Activated CD4-positive, alpha-beta memory T cell treated with anti-CD3 and anti-CD28 coated beads for 36 hours (primary cell): ENCODE measurements around the gene AHNAK2. TPM values are rescaled to one million over a fixed set of nuclear protein-coding genes. Genes with fewer than 3 reads are reported as not detected.
"Not testable (repeated sequence)": the region's sequence is repeated elsewhere in the genome, so short reads cannot be mapped to it uniquely, and the experiment has no call there.

Experiments used
- CTCF ChIA-PET: fragments of 350-600 bp; sonication (Branson Sonifier 250); formaldehyde crosslinking; loops from one replicate; lab custom pipeline; 2021; ENCODE audit warnings: antibody characterized with exemption, inconsistent platforms; lab: Charles Lee
- POLR2A ChIA-PET: fragments of 350-600 bp; sonication (Branson Sonifier 250); formaldehyde crosslinking; loops from one replicate; lab custom pipeline; 2021; ENCODE audit warnings: antibody characterized with exemption; lab: Charles Lee
- DNase-seq: peaks from one replicate; pipeline ENCODE4 v3.0.0-alpha.2; 2020
- H3K27ac Mint-ChIP-seq: one replicate; pipeline ENCODE4 v1.8.0; 2021; ENCODE audit warnings: mixed read lengths
- H3K27me3 Mint-ChIP-seq: one replicate; pipeline ENCODE4 v1.8.0; 2021; ENCODE audit warnings: mixed read lengths
- H3K36me3 Mint-ChIP-seq: one replicate; pipeline ENCODE4 v1.8.0; 2021; ENCODE audit warnings: mixed read lengths
- H3K4me1 Mint-ChIP-seq: one replicate; pipeline ENCODE4 v1.8.0; 2021; ENCODE audit warnings: low read depth, mixed read lengths
- H3K4me3 Mint-ChIP-seq: one replicate; pipeline ENCODE4 v1.8.0; 2021; ENCODE audit warnings: mild to moderate bottlenecking, mixed read lengths
- H3K9me3 Mint-ChIP-seq: one replicate; pipeline ENCODE4 v1.8.0; 2021; ENCODE audit warnings: mixed read lengths
- intact Hi-C: fragments of 100-400 bp; cut with micrococcal nuclease; formaldehyde crosslinking; loops from one replicate; pipeline ENCODE4 v1.15.1; 2023
- total RNA-seq, 2 experiments: library from RNA; stranded (reverse); gene quantifications; one replicate each; pipeline ENCODE4 v1.2.3, GENCODE V29; 2021

AHNAK2 gene
- under 1 TPM; 0.02 to 0.05 TPM for total RNA-seq

DNA sequence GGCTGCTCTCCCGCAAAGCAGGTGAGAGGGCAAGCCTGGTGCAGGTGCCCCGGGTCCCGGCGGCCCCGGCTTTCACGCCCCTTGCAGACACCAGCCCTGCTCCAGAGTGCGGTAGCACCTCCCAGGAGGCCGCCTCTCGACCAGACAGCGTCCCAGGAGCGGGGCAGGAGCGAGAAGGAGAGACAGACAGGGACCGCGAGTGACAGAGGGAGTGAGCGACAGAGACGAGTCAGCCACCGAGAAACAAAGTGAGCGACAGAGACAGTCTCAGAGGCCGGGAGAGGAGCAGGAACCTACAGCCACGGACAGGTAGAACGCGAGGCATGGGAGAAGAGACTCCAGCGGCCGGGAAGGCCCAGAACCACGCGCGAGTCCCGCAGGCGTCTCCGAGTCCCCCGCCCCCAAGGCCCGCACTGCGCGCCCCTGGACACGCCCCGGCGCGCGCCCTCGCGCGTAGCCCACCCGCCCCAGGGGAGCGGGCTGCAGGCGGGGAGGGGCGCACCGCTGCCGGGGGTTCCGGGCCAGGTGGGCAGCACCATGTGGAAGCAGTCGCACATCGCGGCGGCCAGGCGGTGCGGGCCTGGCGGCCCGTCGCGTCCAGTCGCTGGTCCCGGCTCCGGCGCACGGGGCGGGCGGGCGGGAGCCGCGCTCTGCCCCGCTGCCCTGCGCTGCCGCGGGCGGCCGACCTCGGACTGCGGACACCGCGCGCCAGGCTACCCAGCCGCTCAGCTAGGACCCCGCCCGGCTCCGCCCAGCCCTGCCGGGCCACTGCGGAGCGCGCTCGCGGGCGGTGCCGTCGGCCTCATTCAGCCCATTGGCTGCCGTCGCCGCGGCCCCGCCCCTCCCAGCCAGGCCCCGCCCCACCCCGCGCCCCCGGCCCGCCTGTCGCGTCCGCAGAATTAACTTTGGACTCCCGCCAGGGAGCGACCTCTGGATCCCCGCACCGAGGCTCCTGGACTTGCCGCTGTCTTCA, at the start of gene AHNAK2:
AHNAK2 (minus strand) TSS at position 694 of the 973 bp plus-strand sequence; CDS start at position 557, 137 bp downstream.
- CTCF ChIA-PET, result interaction anchor here (1.6 to 6.0 kb wide), 2 partner anchors 66 to 67 kb away, joined by 6 to 108 read pairs; no protein-coding TSS in a partner anchor
- no peaks in the 10 kb centered on the region for H3K36me3 Mint-ChIP-seq
- peaks cover 10% of the 10 kb centered on the region for H3K4me1 Mint-ChIP-seq
- DNase-seq, result peak; percentile 64
- peak within 1 kb of the TSS; percentile 73 for H3K4me3 Mint-ChIP-seq
- no peak within 1 kb of the TSS for H3K27ac Mint-ChIP-seq
- peaks cover 25% of the 10 kb centered on the region for H3K27me3 Mint-ChIP-seq
- H3K9me3 Mint-ChIP-seq, result no peaks in the 10 kb centered on the region
- intact Hi-C loops, result loop anchor here (2.0 to 5.0 kb wide), 2 partner anchors 43 to 81 kb away; partner anchors contain the start of gene CDCA4
- POLR2A ChIA-PET, result no interaction called here

DNA sequence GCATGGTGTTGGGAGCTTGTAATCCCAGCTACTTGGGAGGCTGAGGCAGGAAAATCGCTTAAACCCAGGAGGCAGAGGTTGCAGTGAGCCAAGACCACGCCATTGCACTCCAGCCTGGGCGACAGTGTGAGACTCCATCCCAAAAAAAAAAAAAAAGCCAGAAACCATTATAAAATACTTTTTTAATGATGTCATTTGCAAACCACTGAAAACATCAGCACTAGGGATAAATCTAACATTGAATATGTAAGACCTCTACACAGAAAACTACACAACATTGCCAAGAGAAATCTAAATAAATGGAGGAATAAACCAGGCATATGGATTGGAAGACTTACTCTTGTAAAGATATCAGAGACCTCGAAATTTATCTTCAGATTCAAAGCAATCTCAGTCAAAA, 49.5 kb upstream of the AHNAK2 start:
- H3K27me3 Mint-ChIP-seq, intact Hi-C loops: not testable (repeated sequence)

DNA sequence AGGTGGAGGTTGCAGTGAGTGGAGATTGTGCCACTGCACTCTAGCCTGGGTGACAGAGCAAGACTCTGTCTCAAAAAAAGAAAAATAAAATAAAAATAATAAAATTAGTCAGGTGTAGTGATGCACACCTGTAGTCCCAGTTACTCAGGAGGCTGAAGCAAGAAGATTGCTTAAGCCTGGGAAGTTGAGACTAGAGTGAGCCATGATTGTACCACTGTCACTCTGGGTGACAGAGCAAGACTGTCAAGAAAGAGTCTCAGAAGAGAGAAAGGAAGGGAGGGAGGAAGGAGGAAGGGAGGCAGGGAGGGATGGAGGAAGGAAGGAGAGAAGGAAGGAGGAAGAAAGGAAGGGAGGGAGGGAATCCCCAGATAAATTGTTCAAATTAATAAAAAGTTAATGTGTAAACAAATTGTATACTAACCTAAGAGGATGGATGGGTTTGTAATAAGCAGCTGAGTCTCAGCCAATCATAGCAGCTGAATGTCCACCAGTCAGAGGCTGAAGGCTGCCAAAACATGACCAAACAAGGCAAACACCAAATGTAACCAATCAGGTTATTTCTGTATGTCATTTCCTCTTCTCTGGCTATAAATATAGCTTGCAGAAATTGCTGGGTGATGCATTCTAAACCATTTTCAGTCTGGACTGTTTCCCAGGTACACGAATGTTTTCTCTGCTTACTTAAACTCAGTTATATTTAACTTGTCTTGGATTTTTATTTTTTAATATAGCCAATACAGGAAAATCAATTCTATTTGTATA, 48.8 kb upstream of the AHNAK2 start:
- POLR2A ChIA-PET, result interaction anchor here (1.7 kb wide), 1 partner anchor 39 kb away, joined by 7 read pairs; the partner anchor contains the start of gene GPR132
- Mint-ChIP-seq H3K36me3 (no peaks in the 10 kb centered on the region), H3K9me3 (no peaks in the 10 kb centered on the region), H3K27ac (no peak overlapping the region), H3K4me3 (no peak overlapping the region), H3K4me1 (peaks cover 43% of the 10 kb centered on the region), H3K27me3 (no peaks in the 10 kb centered on the region)
- intact Hi-C loops, result loop anchor here (1.0 kb wide), 2 partner anchors 38 to 43 kb away; partner anchors contain the start of gene GPR132
- DNase-seq, result no peak
- CTCF ChIA-PET, result interaction anchor here (1.0 to 6.2 kb wide), 4 partner anchors 18 to 52 kb away, joined by 4 to 46 read pairs (median 6); no protein-coding TSS in a partner anchor

More for the DNA sequence above, 49.5 kb upstream of the AHNAK2 start:
- ChIA-PET POLR2A (interaction anchor here (1.0 kb wide), 1 partner anchor 32 kb away, joined by 3 read pairs; no protein-coding TSS in a partner anchor), CTCF (interaction anchor here (1.5 to 6.2 kb wide), 2 partner anchors 17 to 53 kb away, joined by 6 to 46 read pairs; no protein-coding TSS in a partner anchor)
- peaks cover 42% of the 10 kb centered on the region for H3K4me1 Mint-ChIP-seq
- H3K9me3 Mint-ChIP-seq, H3K27ac Mint-ChIP-seq, DNase-seq, H3K4me3 Mint-ChIP-seq, H3K36me3 Mint-ChIP-seq: not testable (repeated sequence)

DNA sequence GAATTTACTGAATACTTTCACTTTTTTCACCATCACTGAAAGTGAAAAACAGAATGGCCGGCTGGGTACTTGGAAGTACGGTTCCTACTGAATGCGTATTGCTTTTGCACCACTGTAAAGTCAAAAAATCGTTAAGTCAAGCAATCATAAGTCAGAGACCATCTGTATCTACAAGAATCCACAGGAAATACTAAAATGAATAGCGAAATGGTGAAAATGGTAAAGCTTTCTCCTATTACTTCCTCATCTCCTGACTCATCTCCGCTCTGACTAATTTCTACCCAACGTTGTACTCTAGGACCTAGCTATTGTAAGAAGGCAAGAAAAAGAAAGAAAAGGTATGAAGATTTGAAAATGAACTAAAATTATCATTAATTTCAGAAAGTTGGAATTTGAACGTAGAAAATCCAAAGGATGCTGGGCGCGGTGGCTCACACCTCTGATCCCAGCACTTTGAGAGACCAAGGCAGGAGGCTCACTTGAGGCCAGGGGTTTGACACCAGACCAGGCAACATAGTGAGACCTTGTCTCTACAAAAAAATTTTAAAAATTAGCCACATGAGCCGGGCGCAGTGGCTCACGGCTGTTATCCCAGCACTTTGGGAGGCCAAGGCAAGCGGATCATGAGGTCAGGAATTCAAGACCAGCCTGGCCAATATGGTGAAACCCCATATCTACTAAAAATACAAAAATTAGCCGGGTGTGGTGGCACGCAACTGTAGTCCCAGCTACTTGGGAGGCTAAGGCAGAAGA, 48.0 kb upstream of the AHNAK2 start:
- intact Hi-C loops, result loop anchor here (1.0 kb wide), 2 partner anchors 39 to 44 kb away; partner anchors contain the start of gene GPR132
- POLR2A ChIA-PET, result interaction anchor here (0.8 to 1.7 kb wide), 2 partner anchors 21 to 40 kb away, joined by 3 to 7 read pairs; partner anchors contain the start of gene GPR132
- H3K4me3 Mint-ChIP-seq, result peak overlapping the region; percentile 4

GRCh38 chr14:105025429-105025828, 47.3 kb upstream of the AHNAK2 start:
- DNase-seq, result no peak
- no peaks in the 10 kb centered on the region for H3K9me3 Mint-ChIP-seq
- no peak overlapping the region for H3K4me3 Mint-ChIP-seq
- H3K27ac Mint-ChIP-seq, result peak overlapping the region; percentile 81
- intact Hi-C loops, result no loop called here
- ChIA-PET CTCF (interaction anchor here (1.7 to 6.2 kb wide), 3 partner anchors 19 to 51 kb away, joined by 4 to 46 read pairs (median 5); no protein-coding TSS in a partner anchor), POLR2A (interaction anchor here (1.7 kb wide), 1 partner anchor 40 kb away, joined by 7 read pairs; the partner anchor contains the start of gene GPR132)
- no peaks in the 10 kb centered on the region for H3K36me3 Mint-ChIP-seq
- H3K4me1 Mint-ChIP-seq, result peaks cover 48% of the 10 kb centered on the region
- H3K27me3 Mint-ChIP-seq, result no peaks in the 10 kb centered on the region

More for the DNA sequence above, 48.0 kb upstream of the AHNAK2 start:
- H3K36me3 Mint-ChIP-seq, result no peaks in the 10 kb centered on the region
- H3K27ac Mint-ChIP-seq, result peak overlapping the region; percentile 81
- no peaks in the 10 kb centered on the region for H3K27me3 Mint-ChIP-seq
- peak; percentile 41 for DNase-seq
- H3K9me3 Mint-ChIP-seq, result no peaks in the 10 kb centered on the region
- H3K4me1 Mint-ChIP-seq, result peaks cover 48% of the 10 kb centered on the region
- CTCF ChIA-PET, result interaction anchor here (0.7 to 6.2 kb wide), 6 partner anchors 19 to 51 kb away, joined by 3 to 46 read pairs (median 4); no protein-coding TSS in a partner anchor

DNA sequence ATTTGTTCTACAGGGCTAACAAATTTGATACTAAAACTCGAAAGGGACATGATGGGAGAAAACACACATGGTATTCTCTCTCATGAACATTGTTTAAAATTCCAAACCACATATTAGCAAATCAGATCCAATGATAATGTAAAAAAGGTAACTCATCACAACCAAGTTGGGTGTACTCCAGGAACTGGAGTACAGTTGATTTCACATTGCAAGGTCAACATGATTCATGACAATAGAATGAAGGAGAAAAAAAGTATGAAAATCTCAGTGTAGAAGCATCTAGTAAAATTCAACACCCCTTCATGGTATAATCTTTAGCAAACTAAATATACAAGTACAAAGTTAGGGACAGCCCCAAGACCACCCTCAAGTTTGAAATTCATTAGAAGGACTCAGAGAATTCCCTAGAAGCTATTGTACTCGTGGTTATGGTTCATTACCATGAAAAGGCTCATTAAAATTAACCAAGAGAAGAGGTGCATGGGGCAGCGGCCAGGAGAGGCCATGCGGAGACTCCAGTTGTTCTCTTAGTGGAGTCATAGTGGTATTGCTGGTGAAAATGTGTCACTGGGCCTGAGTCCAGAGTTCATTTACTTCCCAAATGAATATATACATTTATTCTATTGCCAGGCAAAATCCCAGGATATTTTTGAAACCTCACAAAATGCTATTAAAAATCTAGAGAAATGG, 45.8 kb upstream of the AHNAK2 start:
- Mint-ChIP-seq H3K27ac (peak overlapping the region; percentile 61), H3K4me3 (no peak overlapping the region), H3K9me3 (no peaks in the 10 kb centered on the region), H3K4me1 (peaks cover 56% of the 10 kb centered on the region), H3K36me3 (peaks cover 14% of the 10 kb centered on the region), H3K27me3 (no peaks in the 10 kb centered on the region)
- ChIA-PET POLR2A (no interaction called here), CTCF (interaction anchor here (6.2 kb wide), 1 partner anchor 21 kb away, joined by 46 read pairs; no protein-coding TSS in a partner anchor)
- intact Hi-C loops, result no loop called here
- DNase-seq, result no peak

- no peak for DNase-seq
- Mint-ChIP-seq H3K4me3 (no peak overlapping the region), H3K27me3 (no peaks in the 10 kb centered on the region), H3K9me3 (no peaks in the 10 kb centered on the region), H3K4me1 (peaks cover 64% of the 10 kb centered on the region), H3K27ac (peak overlapping the region; percentile 61), H3K36me3 (peaks cover 19% of the 10 kb centered on the region)
- intact Hi-C loops, result no loop called here
- ChIA-PET POLR2A (no interaction called here), CTCF (interaction anchor here (10.2 kb wide), 1 partner anchor 21 kb away, joined by 75 read pairs; no protein-coding TSS in a partner anchor)
Measured at GRCh38 chr14:105023144-105023543, 45.0 kb upstream of the AHNAK2 start.

GRCh38 chr14:105022276-105022670, 44.1 kb upstream of the AHNAK2 start:
- DNase-seq, result no peak
- H3K27ac Mint-ChIP-seq, result peak overlapping the region; percentile 84
- intact Hi-C loops, result no loop called here
- no peaks in the 10 kb centered on the region for H3K9me3 Mint-ChIP-seq
- POLR2A ChIA-PET, result interaction anchor here (1.4 to 2.6 kb wide), 2 partner anchors 34 to 43 kb away, joined by 3 to 16 read pairs; partner anchors contain the start of gene GPR132
- H3K36me3 Mint-ChIP-seq, result peaks cover 25% of the 10 kb centered on the region
- peak overlapping the region; percentile 93 for H3K4me3 Mint-ChIP-seq
- H3K27me3 Mint-ChIP-seq, result no peaks in the 10 kb centered on the region
- H3K4me1 Mint-ChIP-seq, result peaks cover 71% of the 10 kb centered on the region
- CTCF ChIA-PET, result interaction anchor here (0.6 to 10.2 kb wide), 3 partner anchors 22 to 277 kb away, joined by 4 to 75 read pairs (median 5); no protein-coding TSS in a partner anchor

GRCh38 chr14:105021656-105022275, 43.6 kb upstream of the AHNAK2 start:
- POLR2A ChIA-PET, result interaction anchor here (0.7 to 3.9 kb wide), 5 partner anchors 35 to 279 kb away, joined by 3 to 18 read pairs (median 4); partner anchors contain the start of genes BRF1, CLBA1 and GPR132
- H3K36me3 Mint-ChIP-seq, result peaks cover 27% of the 10 kb centered on the region
- peak overlapping the region; percentile 93 for H3K4me3 Mint-ChIP-seq
- DNase-seq, result peak; percentile 59
- intact Hi-C loops, result loop anchor here (1.0 to 2.0 kb wide), 6 partner anchors 17 to 469 kb away; partner anchors contain the start of genes AHNAK2, BRF1 and TEDC1
- H3K9me3 Mint-ChIP-seq, result no peaks in the 10 kb centered on the region
- H3K27me3 Mint-ChIP-seq, result no peaks in the 10 kb centered on the region
- H3K4me1 Mint-ChIP-seq, result peaks cover 70% of the 10 kb centered on the region
- H3K27ac Mint-ChIP-seq, result peak overlapping the region; percentile 84
- CTCF ChIA-PET, result interaction anchor here (0.6 to 10.2 kb wide), 5 partner anchors 23 to 278 kb away, joined by 3 to 75 read pairs (median 5); no protein-coding TSS in a partner anchor
